GM19397 (cell line): ENCODE data around the gene OR10K1.
"Not testable (repeated sequence)": the region's sequence is repeated elsewhere in the genome, so short reads cannot be mapped to it uniquely, and the experiment has no call there.

Experiments
- ATAC-seq: cut with Tn5 transposase; IDR thresholded peaks from one replicate; pipeline ENCODE4 v1.9.1; 2021; ENCODE audit warnings: mild to moderate bottlenecking, moderate library complexity; ENCODE audit not compliant: unreplicated experiment

OR10K1 gene, protein sequence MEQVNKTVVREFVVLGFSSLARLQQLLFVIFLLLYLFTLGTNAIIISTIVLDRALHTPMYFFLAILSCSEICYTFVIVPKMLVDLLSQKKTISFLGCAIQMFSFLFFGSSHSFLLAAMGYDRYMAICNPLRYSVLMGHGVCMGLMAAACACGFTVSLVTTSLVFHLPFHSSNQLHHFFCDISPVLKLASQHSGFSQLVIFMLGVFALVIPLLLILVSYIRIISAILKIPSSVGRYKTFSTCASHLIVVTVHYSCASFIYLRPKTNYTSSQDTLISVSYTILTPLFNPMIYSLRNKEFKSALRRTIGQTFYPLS

DNA sequence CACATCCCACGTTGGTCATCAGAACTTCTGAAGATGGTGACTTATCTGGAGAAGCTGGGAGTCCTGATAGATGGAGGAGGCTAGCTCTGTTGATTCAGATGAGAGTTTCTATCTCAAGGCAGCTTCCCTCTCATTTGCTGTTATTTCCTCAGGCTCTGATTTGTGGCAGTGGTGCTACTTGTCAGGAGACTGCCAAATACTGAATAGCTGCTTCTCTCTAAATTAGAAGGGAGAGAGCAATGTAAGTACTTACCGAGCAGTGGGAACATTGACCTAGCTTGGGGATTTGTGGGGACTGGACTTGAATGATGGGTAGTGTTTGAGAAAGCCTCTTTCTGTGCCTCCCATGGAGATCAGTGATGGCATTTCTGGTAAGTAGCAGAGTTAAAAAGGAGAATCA lies at the start of gene OR10K1:
TSS of gene OR10K1 (plus strand) at position 301 of the 400 bp plus-strand sequence. CDS start 3,728 bp downstream, outside the sequence.
- ATAC-seq, result no peak

DNA sequence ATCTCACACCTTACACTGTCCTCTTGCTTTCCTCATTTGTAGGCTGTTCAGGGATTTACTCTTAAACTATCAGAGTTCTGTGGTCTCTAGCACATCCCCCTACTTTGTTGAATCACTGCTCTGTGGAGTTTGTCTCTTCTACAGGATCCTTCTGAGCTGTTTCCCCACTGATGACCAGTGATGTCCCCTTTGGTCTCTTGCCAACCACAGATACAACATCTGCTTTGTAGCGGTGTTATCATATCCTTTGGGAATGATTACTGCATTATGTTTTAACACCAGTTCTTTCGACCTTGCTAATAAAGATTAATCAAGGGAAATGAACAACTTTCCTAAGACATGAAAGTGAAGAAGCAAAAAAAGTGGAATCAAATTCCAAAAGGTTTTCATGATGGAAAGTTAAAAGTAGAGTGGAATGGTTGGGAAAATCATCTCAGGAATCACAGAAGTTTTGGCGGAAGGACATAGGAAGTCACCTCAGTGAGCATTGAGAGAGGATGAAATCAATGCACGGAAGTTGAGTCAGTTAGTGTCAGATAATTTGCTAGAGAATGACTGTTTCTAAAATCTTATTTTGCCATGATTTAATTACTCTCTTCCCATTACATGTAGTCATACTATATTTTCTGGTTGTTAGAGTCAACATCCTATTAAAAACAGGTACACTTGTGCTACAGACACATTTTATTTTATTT lies 46.8 kb upstream of the OR10K1 start:
- ATAC-seq, result no peak

DNA sequence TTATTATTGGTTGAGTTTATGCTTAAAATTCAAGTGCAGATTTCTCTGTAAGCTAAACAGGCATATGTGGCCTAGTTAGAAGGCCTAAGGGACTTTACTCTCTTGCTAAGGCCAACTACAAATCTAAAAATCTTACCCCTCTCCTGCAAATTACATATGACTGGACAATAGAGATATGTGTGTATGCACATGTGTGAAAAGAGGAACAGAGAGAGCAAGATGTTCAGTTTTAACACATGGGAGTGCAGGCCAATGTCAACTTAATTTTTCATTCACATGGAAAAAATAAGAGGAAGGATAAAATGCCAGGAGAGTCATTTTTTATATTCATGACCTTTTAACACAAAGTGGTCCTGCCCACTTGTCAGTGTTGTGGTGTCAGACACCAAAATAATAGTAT lies 44.0 kb upstream of the OR10K1 start:
- ATAC-seq, result no peak

DNA sequence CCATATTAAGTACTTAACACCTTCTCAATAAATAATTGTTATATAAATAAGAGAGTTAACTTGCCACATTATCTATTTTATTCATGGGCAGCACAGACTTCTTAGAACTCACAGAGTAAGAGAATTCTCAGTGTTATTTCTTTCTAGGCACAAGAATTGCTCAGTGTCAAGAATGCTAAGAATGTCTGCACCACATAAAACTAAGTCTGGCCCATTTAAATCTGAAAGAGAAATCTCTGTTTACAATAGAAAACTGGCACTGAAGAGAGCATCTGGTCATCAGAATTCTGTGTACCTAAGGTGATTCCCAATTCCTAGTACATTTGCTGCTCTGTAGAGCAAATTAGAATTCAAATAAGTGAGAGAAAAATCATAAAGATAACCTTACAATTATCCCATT lies 39.4 kb upstream of the OR10K1 start:
- no peak for ATAC-seq

DNA sequence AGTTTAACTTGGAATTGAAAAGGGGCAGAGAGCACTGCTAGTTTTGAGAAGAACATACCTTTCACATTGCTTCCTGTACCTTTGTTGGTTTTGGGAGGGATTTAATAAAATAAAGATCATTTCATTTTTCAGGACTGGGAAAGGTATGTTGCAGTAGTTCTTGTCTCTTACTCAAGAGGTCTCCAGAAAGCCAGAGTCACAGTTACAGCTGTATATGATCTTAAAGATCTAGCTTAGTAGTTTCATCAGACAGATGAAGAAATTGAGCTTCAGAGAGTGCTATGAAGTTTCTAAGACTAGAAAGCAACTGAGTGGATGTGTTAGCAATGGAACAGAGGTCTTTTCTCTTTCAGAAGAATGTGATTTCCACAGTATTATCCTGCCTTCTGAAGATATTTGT lies 36.6 kb upstream of the OR10K1 start:
- no peak for ATAC-seq

DNA sequence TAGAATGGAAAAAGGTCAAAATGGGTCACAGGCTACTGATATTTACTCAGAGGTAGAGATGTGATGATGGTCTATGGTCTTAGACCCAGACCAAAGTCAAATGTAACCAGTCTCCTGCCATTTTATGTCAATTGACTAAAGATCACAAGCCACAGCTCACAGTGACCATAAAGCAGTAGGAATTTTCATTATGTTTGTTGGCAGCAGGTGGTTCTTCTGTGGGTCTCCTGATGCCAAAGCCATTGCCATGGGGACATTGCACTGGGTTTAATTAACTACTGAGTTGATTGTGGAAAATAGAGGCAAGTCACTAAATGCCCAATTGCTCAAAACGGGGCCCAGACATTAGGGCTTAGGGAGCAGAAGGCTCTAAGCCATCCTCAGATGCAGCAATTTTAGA lies 35.5 kb upstream of the OR10K1 start, which contains the start of gene OR10K2:
TSS of gene OR10K2 (minus strand) at position 101 of the 400 bp plus-strand sequence. CDS start 5,371 bp downstream, outside the sequence.
- no peak for ATAC-seq

DNA sequence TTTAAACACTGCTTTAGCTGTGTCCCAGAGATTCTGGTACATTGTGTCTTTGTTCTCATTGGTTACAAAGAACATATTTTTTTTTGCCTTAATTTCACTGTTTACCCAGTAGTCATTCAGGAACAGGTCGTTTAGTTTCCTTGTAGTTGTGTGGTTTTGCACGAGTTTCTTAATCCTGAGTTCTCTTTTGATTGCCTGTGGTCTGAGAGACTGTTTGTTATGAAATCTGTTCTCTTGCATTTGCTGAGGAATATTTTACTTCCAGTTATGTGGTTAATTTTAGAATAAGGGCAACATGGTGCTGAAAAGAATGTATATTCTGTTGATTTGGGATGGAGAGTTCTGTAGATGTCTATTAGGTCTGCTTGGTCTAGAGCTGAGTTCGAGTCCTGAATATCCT lies 31.5 kb upstream of the OR10K1 start:
- not testable (repeated sequence) for ATAC-seq

DNA sequence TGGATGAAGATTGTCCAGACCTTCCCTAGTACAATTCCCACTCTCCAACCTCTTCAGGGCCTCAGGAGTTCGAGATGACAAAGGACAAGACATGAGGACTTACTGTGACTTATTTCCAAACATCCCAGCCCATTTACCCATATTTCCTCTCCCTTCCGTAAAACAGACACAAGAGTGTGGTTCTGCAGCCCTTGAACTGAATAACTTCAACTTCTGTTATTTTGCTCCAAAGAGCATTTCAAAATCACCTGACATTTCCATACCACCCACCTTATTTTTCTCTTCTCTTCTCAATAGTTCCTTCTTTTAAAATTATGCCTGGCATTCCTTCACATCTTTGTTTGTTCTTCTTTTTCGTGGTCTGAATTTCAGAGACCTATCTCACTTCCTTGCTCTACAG lies 26.9 kb upstream of the OR10K1 start:
- no peak for ATAC-seq

DNA sequence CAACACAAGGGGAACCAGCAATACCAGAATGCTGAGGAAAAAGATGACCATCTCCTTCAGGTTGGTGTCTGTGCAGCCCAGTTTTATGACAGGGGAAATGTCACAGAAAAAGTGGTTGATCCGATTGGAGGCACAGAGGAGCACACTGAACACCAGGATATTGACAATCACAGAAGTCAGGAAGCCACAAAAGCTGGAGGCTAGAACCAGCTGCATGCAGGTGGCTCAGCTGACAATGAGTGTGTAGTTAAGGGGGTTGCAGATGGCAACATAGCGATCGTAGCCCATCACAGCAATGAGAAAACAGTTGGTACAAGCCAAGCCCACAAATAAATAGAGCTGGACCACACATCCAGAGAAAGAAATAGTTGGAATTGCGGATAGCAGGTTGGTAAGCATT lies 16.3 kb upstream of the OR10K1 start:
- no peak for ATAC-seq

DNA sequence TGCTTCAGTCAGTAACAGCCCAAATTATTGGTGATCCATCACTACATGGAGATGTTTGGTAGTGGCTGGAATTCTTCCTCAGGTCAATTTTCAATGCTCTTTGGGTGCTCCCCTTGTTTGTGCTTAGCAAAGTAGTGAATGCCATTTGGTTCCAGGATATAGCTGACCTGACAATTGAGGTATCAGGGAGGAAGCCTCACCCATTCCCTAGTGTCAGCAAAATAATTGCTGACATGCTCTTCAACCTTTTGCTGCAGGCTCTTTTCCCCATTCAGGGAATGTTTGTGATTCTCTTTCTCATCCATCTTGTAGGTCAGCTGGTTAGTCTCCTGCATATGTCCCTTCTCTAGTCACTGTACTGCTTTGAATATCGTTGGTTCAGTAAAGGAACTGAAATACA lies 7.1 kb upstream of the OR10K1 start:
- no peak for ATAC-seq

DNA sequence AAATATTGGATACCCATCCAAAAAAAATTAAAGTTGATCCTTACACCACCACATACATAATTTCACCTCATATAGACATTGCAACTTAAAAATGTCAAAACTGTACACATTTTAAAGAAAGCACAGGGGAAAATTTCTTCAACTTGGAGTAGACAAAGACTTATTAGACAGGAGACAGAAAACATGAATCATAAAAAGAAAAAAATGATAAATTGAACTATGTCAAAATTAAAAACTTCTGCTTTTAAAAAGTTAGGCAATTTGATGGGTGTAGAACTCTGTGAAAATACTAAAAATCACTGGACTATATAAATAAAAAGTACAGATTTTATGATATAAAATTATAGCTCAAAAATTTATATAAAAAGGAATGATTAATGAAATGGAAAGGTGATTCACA lies 4.4 kb upstream of the OR10K1 start:
- ATAC-seq, result no peak

DNA sequence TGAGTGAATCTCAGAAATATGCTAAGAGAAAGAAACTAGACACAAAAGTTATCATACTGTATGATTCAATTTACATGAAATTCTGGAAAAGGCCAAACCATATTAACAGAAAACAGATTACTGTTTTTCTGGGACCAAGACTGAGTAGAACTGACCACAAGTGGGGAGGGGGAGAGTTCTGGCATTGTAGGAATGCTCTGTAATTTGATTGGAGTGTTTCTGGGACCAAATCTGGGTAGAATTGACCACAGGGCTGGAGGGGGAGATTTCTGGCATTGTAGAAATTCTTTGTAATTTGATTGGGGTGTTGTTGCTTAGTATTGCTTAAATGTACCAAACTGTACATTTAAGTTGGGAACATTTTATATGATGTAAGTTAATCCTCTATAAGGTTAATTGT lies 3.4 kb upstream of the OR10K1 start:
- ATAC-seq, result no peak

DNA sequence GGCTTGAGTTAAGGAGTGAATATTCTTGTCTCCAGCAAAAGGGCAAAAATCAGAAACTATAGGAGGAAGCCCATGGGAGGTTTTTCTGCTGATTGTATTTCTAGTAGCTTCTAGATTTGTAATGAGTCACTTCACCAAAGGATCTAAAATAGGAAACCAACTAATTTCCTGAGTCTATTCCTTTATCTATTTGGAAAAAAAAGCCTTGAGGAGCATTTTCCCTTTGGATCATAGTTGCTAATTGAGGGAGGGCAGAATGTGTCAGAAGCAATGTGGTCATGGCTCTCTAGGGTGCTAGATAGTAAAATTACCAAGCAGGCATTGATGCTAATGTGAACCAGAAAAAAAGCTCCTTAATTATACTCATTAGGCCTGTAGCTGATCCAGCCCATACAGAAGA lies 10.3 kb downstream of the OR10K1 start, which contains the start of gene OR10R2:
TSS of gene OR10R2 (plus strand) at position 301 of the 400 bp plus-strand sequence. CDS start 106 bp downstream, outside the sequence.
- ATAC-seq, result no peak

DNA sequence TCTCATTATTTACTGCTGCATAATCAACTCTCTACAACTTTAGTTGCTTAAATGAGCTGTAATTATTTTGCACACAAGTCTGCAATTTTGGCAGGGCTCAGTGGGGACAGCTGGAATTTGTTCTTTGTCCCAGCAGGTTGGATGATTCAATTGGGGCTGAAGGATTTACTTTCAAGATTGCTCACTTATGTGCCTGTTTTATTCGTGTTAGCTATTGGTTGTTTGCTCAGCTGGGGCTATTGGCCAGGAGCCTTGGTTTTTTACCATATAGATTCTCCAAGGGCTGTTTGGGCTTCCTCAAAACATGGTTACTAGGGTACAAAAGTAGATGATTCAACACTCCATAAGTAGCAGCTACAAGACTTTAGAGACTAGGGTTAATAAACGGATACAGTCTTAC lies 23.8 kb downstream of the OR10K1 start:
- no peak for ATAC-seq

DNA sequence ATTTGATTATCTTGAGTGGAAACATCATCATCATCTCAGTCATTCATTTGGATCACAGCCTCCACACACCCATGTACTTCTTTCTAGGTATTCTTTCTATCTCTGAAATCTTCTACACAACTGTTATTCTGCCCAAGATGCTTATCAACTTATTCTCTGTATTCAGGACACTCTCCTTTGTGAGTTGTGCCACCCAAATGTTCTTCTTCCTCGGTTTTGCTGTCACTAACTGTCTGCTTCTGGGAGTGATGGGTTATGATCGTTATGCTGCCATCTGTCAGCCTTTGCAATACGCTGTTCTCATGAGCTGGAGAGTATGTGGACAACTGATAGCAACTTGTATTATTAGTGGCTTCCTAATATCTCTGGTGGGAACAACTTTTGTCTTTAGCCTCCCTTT lies 29.7 kb downstream of the OR10K1 start:
- no peak for ATAC-seq

DNA sequence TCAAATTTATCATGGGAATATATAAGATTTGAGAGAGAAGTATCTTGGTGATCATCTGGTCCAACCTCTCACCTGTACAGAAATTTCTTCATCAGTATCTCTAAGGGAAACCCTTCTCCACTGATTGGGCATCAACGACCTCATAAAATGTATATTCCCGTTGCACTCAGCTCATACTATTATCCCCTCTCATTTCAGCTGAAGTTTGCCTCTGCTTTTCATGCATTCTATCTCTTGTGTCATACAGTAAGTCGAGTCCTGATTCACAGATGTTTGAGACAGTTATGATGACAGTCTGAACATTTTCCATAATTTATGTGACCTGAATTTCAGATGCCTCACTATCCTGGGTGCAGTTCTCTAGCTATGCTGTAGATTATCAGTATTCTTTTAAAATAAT lies 31.4 kb downstream of the OR10K1 start:
- no peak for ATAC-seq

DNA sequence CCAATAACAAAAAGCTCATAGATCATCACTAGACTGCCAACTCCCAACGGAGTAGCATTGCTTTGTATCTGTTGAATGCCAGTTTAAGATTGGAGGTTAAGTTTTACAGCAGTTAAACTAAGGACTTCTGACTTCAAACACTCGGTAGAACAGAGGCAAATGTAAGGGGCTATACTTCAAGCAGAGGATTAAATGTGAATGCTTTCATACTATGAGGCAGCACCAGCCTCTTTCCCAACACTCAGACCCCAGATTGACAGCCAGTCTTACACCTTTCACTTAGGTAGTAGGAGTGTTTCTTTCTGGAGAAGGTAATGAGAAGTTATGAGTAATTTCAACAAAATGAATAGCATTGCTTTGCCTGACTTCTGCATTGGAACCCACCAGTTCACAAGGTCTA lies 33.2 kb downstream of the OR10K1 start:
- no peak for ATAC-seq

DNA sequence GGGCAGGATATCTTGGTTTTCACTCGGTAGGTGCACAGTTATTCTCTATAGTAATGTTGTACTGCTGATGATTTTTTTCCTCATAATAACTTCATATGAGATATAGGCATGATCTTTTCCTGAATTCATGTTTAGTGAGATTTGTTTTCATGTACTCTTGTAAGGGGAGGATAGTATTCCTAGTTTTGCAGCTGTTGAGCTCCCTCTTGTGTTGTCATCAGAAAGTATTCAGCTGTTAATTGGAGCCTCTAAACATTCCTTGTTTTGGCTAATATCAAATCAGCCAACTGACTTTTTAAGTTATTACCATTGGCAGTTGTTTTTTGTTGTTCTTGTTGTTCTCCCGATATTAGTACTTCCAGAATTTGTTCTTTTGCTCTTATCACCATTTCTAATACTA lies 34.7 kb downstream of the OR10K1 start:
- ATAC-seq, result no peak

DNA sequence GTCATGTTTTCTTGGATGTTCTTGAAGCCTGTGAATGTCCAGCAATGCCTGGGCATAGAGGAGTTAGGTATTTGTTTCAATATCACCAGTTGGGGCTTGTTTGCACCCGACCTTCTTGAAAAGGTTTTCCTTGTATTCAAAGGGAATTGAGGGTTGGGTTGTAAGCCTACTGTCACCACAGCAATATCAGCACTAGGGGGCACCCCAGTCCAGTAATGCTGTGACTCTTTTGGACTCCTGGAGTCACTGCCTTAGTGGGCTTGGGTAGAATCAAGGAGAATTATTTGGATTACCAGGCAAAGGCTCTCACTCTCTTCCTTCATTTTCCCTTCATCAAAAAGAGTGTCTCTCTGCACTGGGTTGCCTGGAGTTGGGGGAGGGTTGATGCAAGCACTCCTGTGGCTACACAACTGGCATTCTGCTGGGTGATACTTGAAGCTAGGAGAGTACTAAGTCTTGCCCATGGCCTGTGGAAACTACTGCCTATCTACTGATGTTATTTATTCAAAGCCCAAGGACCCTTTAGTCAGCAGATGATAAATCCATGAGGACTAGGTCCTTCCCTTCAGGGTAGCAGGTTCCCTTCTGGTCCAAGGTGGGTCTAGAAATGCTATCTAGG lies 44.8 kb downstream of the OR10K1 start:
- ATAC-seq, result no peak

DNA sequence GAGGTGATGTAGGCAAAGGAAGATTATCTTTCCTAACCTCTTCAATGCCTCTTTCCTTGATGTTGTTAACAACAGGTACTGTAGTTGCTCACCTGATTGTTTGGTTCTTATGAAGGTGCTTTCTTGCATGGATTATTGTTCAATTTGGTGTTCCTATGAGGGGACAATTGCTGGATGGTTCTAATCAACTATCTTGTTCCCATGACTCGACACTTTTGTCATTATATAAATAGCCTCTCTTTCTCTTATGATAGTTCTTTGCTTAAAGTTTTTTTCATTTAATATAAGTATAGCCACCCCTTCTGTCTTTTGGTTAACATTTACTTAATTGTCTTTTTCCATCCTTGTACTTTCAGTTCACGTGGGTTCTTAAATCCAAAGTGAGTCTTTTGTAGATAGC lies 45.9 kb downstream of the OR10K1 start:
- no peak for ATAC-seq

DNA sequence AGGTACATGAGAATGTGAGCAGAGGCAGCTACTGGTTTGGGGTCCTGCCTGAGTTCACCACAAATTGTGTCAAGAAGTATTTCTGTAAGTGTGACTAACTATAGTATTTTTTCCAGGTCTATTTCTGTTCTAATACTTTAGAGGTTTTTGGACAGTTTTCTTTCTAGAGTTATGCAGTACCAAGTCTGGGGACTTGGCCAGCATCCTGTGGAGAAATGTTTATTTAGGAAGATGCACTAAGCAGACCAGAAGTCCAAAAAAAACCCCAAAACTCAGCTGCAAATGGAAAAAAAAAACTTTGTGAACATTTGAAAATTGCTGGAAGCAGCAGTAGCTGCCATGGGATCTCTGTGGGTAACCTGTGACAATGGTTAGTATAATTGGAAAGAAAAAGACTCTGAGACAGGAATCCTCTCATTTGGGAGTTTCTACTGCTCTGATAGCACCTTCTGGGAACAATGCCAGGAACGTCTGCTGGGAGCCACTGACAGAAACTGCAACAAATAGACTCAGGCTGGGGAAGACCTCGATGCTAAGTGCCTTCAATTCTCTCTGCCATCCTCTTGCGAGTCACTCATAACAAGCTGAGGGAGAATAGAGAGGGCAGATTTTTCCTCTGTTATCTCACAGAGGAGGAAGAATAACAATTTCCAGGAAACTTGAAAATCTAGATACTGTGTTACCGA lies 48.0 kb downstream of the OR10K1 start:
- ATAC-seq, result no peak
